ENCODE data around the gene KCNJ4. TPM values are rescaled to one million over a fixed set of nuclear protein-coding genes. Genes with fewer than 3 reads are reported as not detected.

The KCNJ4 gene
- total RNA-seq, result not detected in 2 replicates

GRCh38 chr22:38455076-38455529 lies at the start of gene KCNJ4:
KCNJ4 (minus strand) TSS chr22:38455199; CDS start chr22:38428132, 27,067 bp downstream.

GRCh38 chr22:38467904-38468442 lies 13.0 kb upstream of the KCNJ4 start, which contains the start of gene KDELR3:
KDELR3 (plus strand) TSS chr22:38468096; CDS start chr22:38468234, 138 bp downstream.

Other genes with a start within 250 kb of the KCNJ4 start
- gene TMEM184B, start 182.2 kb downstream of the KCNJ4 start, total RNA-seq, result 20.2 and 37.6 TPM in 2 replicates
- 123 and 165 TPM in 2 replicates for gene CSNK1E, start 137.8 kb downstream of the KCNJ4 start, total RNA-seq
- gene KDELR3, start 12.9 kb upstream of the KCNJ4 start, total RNA-seq, result 27.4 and 36.0 TPM in 2 replicates
- gene DDX17, start 51.1 kb upstream of the KCNJ4 start, total RNA-seq, result 325 and 547 TPM in 2 replicates
- 0.94 and 1.6 TPM in 2 replicates for gene DMC1, start 115.0 kb upstream of the KCNJ4 start, total RNA-seq
- 0.72 and 2.1 TPM in 2 replicates for gene FAM227A, start 201.2 kb upstream of the KCNJ4 start, total RNA-seq
- 21.8 and 23.3 TPM in 2 replicates for gene CBY1, start 201.4 kb upstream of the KCNJ4 start, total RNA-seq
- gene TOMM22, start 226.8 kb upstream of the KCNJ4 start, total RNA-seq, result 73.9 and 100 TPM in 2 replicates
- gene JOSD1, start 245.7 kb upstream of the KCNJ4 start, total RNA-seq, result 56.3 and 61.4 TPM in 2 replicates